HG03460 (cell line): ENCODE measurements around the gene DENND2C.
"Not testable (repeated sequence)": the region's sequence is repeated elsewhere in the genome, so short reads cannot be mapped to it uniquely, and the experiment has no call there.

Experiments
- ATAC-seq: cut with Tn5 transposase; IDR thresholded peaks from one replicate; pipeline ENCODE4 v1.9.1; 2021; ENCODE audit not compliant: unreplicated experiment

DENND2C gene

GRCh38 chr1:114607223-114607622, 62.6 kb downstream of the DENND2C start:
- no peak for ATAC-seq

- no peak for ATAC-seq
These were observed 71.9 kb downstream of the DENND2C start for GRCh38 chr1:114597949-114598348.

- no peak for ATAC-seq
These were observed 74.2 kb downstream of the DENND2C start for GRCh38 chr1:114595602-114596001.

- ATAC-seq: no peak
These were observed 75.8 kb downstream of the DENND2C start for GRCh38 chr1:114594046-114594445.

- ATAC-seq: no peak
These were observed 80.7 kb downstream of the DENND2C start for GRCh38 chr1:114589122-114589521.

GRCh38 chr1:114588196-114588689, 81.6 kb downstream of the DENND2C start:
- ATAC-seq: no peak

- no peak for ATAC-seq
These were observed 82.5 kb downstream of the DENND2C start for GRCh38 chr1:114587203-114587991.

- no peak for ATAC-seq
These were observed 83.3 kb downstream of the DENND2C start for GRCh38 chr1:114586513-114587047.

- ATAC-seq: no peak
These were observed 84.6 kb downstream of the DENND2C start for GRCh38 chr1:114585231-114585630.

GRCh38 chr1:114581335-114582287, 88.2 kb downstream of the DENND2C start, which contains the start of gene BCAS2:
Gene BCAS2 (minus strand): TSS chr1:114581615. CDS start chr1:114581591, 24 bp downstream.
- peak; percentile 100 for ATAC-seq

- no peak for ATAC-seq
These were observed 95.5 kb downstream of the DENND2C start for GRCh38 chr1:114574365-114574764.

- no peak for ATAC-seq
These were observed 105.7 kb downstream of the DENND2C start for GRCh38 chr1:114564141-114564540.

- ATAC-seq: not testable (repeated sequence)
These were observed 106.8 kb downstream of the DENND2C start for GRCh38 chr1:114562978-114563510.

GRCh38 chr1:114561333-114561732, 108.5 kb downstream of the DENND2C start:
- no peak for ATAC-seq

- ATAC-seq: no peak
These were observed 110.5 kb downstream of the DENND2C start for GRCh38 chr1:114559356-114559755.

GRCh38 chr1:114558544-114558943, 111.3 kb downstream of the DENND2C start:
- no peak for ATAC-seq

- ATAC-seq: no peak
These were observed 115.3 kb downstream of the DENND2C start for GRCh38 chr1:114554577-114554976.

GRCh38 chr1:114552106-114552639, 117.7 kb downstream of the DENND2C start:
- ATAC-seq: no peak

- ATAC-seq: no peak
These were observed 118.4 kb downstream of the DENND2C start for GRCh38 chr1:114551400-114551799.

- ATAC-seq: no peak
These were observed 119.5 kb downstream of the DENND2C start for GRCh38 chr1:114550336-114550735.

GRCh38 chr1:114549137-114549536, 120.7 kb downstream of the DENND2C start:
- no peak for ATAC-seq
